SK-N-SH treated with all-trans-retinoic acid at 6 μM for 48 hours (cell line): Measurements from ENCODE around the gene CENPH.

ENCODE experiments used
- ATAC-seq: fragments of 200-7000 bp; cut with Tn5 transposase; 3 replicates; pipeline ENCODE4 v1.9.1; 2020; ENCODE audit warnings: mild to moderate bottlenecking, moderate library complexity
- ARNTL ChIP-seq: fragments of 450-650 bp; formaldehyde crosslinking; IDR thresholded peaks from 2 replicates; pipeline ENCODE4 v1.5.0; 2020; ENCODE audit warnings: low read depth, mild to moderate bottlenecking, moderate library complexity, borderline replicate concordance
- BACH2 ChIP-seq: fragments of 250-450 bp; sonication (Bioruptor Pico); IDR thresholded peaks from 2 replicates; pipeline ENCODE4 v1.9.0; 2021; ENCODE audit warnings: mild to moderate bottlenecking, borderline replicate concordance
- CREB5 ChIP-seq: fragments of 250-450 bp; sonication (Bioruptor Pico); IDR thresholded peaks from 2 replicates; pipeline ENCODE4 v1.5.1; 2020; ENCODE audit warnings: low read depth, mild to moderate bottlenecking, moderate library complexity
- CSDC2 ChIP-seq: fragments of 250-450 bp; sonication (Bioruptor Pico); IDR thresholded peaks from 2 replicates; pipeline ENCODE4 v1.5.0; 2020; ENCODE audit warnings: mild to moderate bottlenecking, moderate library complexity
- ESRRG ChIP-seq: fragments of 250-450 bp; sonication (Bioruptor Pico); IDR thresholded peaks from 2 replicates; pipeline ENCODE4 v1.6.1; 2021; ENCODE audit warnings: mild to moderate bottlenecking
- GLIS3 ChIP-seq: fragments of 250-450 bp; sonication (Bioruptor Pico); IDR thresholded peaks from 2 replicates; pipeline ENCODE4 v1.5.0; 2020; ENCODE audit warnings: mild to moderate bottlenecking, moderate library complexity
- ISL1 ChIP-seq: fragments of 250-450 bp; sonication (Bioruptor Pico); IDR thresholded peaks from 2 replicates; pipeline ENCODE4 v2.1.2; 2022; ENCODE audit warnings: mild to moderate bottlenecking, moderate library complexity
- OSR1 ChIP-seq: fragments of 250-450 bp; sonication (Bioruptor Pico); IDR thresholded peaks from 2 replicates; pipeline ENCODE4 v1.8.0; 2022; ENCODE audit warnings: moderate library complexity, mild to moderate bottlenecking, inconsistent platforms
- PATZ1 ChIP-seq: fragments of 250-450 bp; sonication (Bioruptor Pico); IDR thresholded peaks from 2 replicates; pipeline ENCODE4 v1.8.0; 2020; ENCODE audit warnings: mild to moderate bottlenecking, moderate library complexity, borderline replicate concordance
- POU6F1 ChIP-seq: fragments of 250-450 bp; sonication (Bioruptor Pico); IDR thresholded peaks from 2 replicates; pipeline ENCODE4 v1.8.0; 2021; ENCODE audit warnings: low read depth, mild to moderate bottlenecking, moderate library complexity, borderline replicate concordance
- PPARA ChIP-seq: fragments of 250-450 bp; sonication (Bioruptor Pico); IDR thresholded peaks from 2 replicates; pipeline ENCODE4 v1.5.0; 2020; ENCODE audit warnings: mild to moderate bottlenecking, borderline replicate concordance
- RARB ChIP-seq: fragments of 250-450 bp; sonication (Bioruptor Pico); IDR thresholded peaks from 2 replicates; pipeline ENCODE4 v1.8.0; 2021; ENCODE audit warnings: mild to moderate bottlenecking, moderate library complexity
- SNAI2 ChIP-seq: fragments of 250-450 bp; sonication (Bioruptor Pico); IDR thresholded peaks from 2 replicates; pipeline ENCODE4 v1.5.0; 2020; ENCODE audit warnings: mild to moderate bottlenecking, moderate library complexity
- TCF4 ChIP-seq: fragments of 250-450 bp; sonication (Bioruptor Pico); IDR thresholded peaks from 2 replicates; pipeline ENCODE4 v1.8.0; 2021; ENCODE audit warnings: mild to moderate bottlenecking, moderate library complexity, borderline replicate concordance
- TOX ChIP-seq: fragments of 250-450 bp; sonication (Bioruptor Pico); IDR thresholded peaks from 2 replicates; pipeline ENCODE4 v1.8.0; 2021; ENCODE audit warnings: mild to moderate bottlenecking, moderate library complexity, borderline replicate concordance
- ZC3H10 ChIP-seq: fragments of 250-450 bp; sonication (Bioruptor Pico); IDR thresholded peaks from 2 replicates; pipeline ENCODE4 v1.5.1; 2021; ENCODE audit warnings: mild to moderate bottlenecking, moderate library complexity
- ZFP3 ChIP-seq: fragments of 250-450 bp; sonication (Bioruptor Pico); IDR thresholded peaks from 2 replicates; pipeline ENCODE4 v1.5.0; 2020; ENCODE audit warnings: mild to moderate bottlenecking, moderate library complexity
- ZFP30 ChIP-seq: fragments of 450-650 bp; formaldehyde crosslinking; IDR thresholded peaks from 2 replicates; pipeline ENCODE4 v1.5.0; 2022; ENCODE audit warnings: mild to moderate bottlenecking, moderate library complexity
- ZNF565 ChIP-seq: fragments of 450-650 bp; formaldehyde crosslinking; conservative IDR thresholded peaks from 2 replicates; pipeline ENCODE4 v1.5.0; 2020; ENCODE audit warnings: low read depth, mild to moderate bottlenecking, moderate library complexity
- ZNF70 ChIP-seq: fragments of 450-650 bp; formaldehyde crosslinking; IDR thresholded peaks from 2 replicates; pipeline ENCODE4 v1.5.0; 2020; ENCODE audit warnings: mild to moderate bottlenecking, moderate library complexity
- ZNF8 ChIP-seq: fragments of 450-650 bp; formaldehyde crosslinking; IDR thresholded peaks from 2 replicates; pipeline ENCODE4 v1.5.0; 2020; ENCODE audit warnings: mild to moderate bottlenecking, moderate library complexity
- TF ChIP-seq, protein P1 (sequence below): fragments of 250-450 bp; sonication (Bioruptor Pico); IDR thresholded peaks from 2 replicates; pipeline ENCODE4 v1.5.1; 2021; ENCODE audit warnings: mild to moderate bottlenecking, moderate library complexity

The CENPH gene

DNA sequence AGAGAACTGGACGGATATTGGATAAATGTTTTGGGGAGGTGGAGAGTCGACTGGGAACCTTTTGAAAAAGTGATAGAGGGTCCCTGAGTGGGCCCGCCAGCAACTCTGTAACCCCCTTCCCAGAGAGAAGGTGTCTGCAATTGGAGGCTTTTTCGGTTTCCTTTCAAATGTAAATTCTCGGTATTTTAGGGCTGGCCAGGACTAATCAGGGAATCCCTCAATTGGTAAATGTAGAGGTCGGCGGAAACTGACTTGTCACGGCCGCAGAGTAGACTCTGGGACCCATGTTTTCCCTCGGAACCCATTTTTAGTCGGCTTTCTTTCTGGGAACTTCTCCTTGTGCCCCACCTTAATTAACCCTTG is 21.9 kb upstream of the CENPH start:
- TF ChIP-seq TOX (CRISPR knock-in tag) (no peak), ZNF565 (CRISPR knock-in tag) (no peak), ZNF70 (CRISPR knock-in tag) (no peak), TCF4 (no peak), BACH2 (CRISPR knock-in tag) (no peak), PPARA (CRISPR knock-in tag) (no peak), CREB5 (no peak), ZNF8 (CRISPR knock-in tag) (no peak), CSDC2 (CRISPR knock-in tag) (no peak), ZFP30 (CRISPR knock-in tag) (no peak), PATZ1 (CRISPR knock-in tag) (no peak), ISL1 (CRISPR knock-in tag) (no peak), ZC3H10 (CRISPR knock-in tag) (no peak), RARB (CRISPR knock-in tag) (no peak), SNAI2 (no peak), ESRRG (CRISPR knock-in tag) (no peak)
- TF ChIP-seq, protein P1, sequence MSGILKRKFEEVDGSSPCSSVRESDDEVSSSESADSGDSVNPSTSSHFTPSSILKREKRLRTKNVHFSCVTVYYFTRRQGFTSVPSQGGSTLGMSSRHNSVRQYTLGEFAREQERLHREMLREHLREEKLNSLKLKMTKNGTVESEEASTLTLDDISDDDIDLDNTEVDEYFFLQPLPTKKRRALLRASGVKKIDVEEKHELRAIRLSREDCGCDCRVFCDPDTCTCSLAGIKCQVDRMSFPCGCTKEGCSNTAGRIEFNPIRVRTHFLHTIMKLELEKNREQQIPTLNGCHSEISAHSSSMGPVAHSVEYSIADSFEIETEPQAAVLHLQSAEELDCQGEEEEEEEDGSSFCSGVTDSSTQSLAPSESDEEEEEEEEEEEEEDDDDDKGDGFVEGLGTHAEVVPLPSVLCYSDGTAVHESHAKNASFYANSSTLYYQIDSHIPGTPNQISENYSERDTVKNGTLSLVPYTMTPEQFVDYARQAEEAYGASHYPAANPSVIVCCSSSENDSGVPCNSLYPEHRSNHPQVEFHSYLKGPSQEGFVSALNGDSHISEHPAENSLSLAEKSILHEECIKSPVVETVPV (CRISPR knock-in tag), result no peak
- peak; percentile 22 for ATAC-seq

DNA sequence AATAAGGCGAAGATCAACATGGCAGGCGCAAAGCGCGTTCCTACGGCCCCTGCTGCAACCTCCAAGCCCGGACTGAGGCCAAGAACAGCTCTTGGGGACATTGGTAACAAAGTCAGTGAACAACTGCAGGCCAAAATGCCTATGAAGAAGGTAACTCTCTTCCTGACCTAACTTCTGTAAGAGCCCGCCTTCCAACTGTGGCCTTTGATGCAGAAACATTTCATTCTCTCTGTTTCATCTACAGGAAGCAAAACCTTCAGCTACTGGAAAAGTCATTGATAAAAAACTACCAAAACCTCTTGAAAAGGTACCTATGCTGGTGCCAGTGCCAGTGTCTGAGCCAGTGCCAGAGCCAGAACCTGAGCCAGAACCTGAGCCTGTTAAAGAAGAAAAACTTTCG is 21.5 kb upstream of the CENPH start:
- no peak for ATAC-seq
- TF ChIP-seq PPARA (CRISPR knock-in tag), result no peak
- TF ChIP-seq TCF4, result no peak
- no peak for TF ChIP-seq ZNF8 (CRISPR knock-in tag)

DNA sequence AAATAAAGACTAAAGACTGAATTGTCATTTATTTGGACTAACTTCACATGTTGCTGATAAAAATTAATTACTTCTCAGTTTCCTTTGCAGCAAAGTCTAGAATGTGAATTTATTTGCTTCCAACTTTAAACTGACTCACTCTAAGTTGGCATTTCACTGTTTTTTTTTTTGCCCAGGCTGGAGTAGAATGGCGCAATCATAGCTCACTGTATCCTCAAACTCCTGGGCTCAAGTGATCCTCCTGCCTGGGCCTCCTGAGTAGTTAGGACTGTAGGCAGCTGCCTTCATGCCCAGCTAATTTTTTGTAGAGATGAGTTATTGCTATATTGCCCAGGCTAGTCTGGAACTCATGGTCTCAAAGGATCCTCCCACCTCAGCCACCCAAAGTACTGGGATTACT is 18.9 kb upstream of the CENPH start:
- no peak for TF ChIP-seq CREB5
- TF ChIP-seq ARNTL (CRISPR knock-in tag), result no peak
- no peak for TF ChIP-seq OSR1 (CRISPR knock-in tag)
- no peak for TF ChIP-seq ZNF70 (CRISPR knock-in tag)
- TF ChIP-seq RARB (CRISPR knock-in tag), result no peak
- TF ChIP-seq BACH2 (CRISPR knock-in tag), result no peak
- TF ChIP-seq ZC3H10 (CRISPR knock-in tag), result no peak
- TF ChIP-seq ISL1 (CRISPR knock-in tag), result no peak
- TF ChIP-seq GLIS3 (CRISPR knock-in tag), result no peak
- TF ChIP-seq, protein P1 (CRISPR knock-in tag), result no peak
- no peak for TF ChIP-seq ZFP3 (CRISPR knock-in tag)
- TF ChIP-seq ESRRG (CRISPR knock-in tag), result no peak
- ATAC-seq, result no peak

GRCh38 chr5:69170969-69171368 is 18.4 kb upstream of the CENPH start:
- ATAC-seq, result no peak
- TF ChIP-seq SNAI2 (no peak), ISL1 (CRISPR knock-in tag) (no peak), ZNF565 (CRISPR knock-in tag) (no peak), ESRRG (CRISPR knock-in tag) (no peak), GLIS3 (CRISPR knock-in tag) (no peak), OSR1 (CRISPR knock-in tag) (no peak), ZFP30 (CRISPR knock-in tag) (no peak), CSDC2 (CRISPR knock-in tag) (no peak), ZNF70 (CRISPR knock-in tag) (no peak), PATZ1 (CRISPR knock-in tag) (no peak), POU6F1 (no peak), ZC3H10 (CRISPR knock-in tag) (no peak), TOX (CRISPR knock-in tag) (no peak)
